Loucy (cell line): ENCODE data around the gene NUF2.

ENCODE experiments used
- H2AFZ ChIP-seq: fragments of 200-600 bp; sonication (generic); 2 replicates; pipeline ENCODE4 v1.6.0; 2016; ENCODE audit warnings: antibody characterized with exemption, mild to moderate bottlenecking, low read length, moderate library complexity
- H3F3A ChIP-seq: fragments of 200-600 bp; 2 replicates; pipeline ENCODE4 v1.6.0; 2016; ENCODE audit warnings: antibody characterized with exemption, low read depth, mild to moderate bottlenecking
- H3K27me3 ChIP-seq: fragments of 200-600 bp; sonication (generic); 2 replicates; pipeline ENCODE4 v1.6.1; 2014; ENCODE audit warnings: low read length, mild to moderate bottlenecking; ENCODE audit not compliant: insufficient read depth, poor library complexity, severe bottlenecking
- H3K36me3 ChIP-seq: fragments of 200-600 bp; sonication (generic); 2 replicates; pipeline ENCODE4 v1.6.1; 2016; ENCODE audit warnings: low read length; ENCODE audit not compliant: insufficient read depth
- H3K4me1 ChIP-seq: fragments of 200-600 bp; sonication (generic); 2 replicates; pipeline ENCODE4 v1.5.1; 2014; ENCODE audit warnings: low read length, mild to moderate bottlenecking; ENCODE audit not compliant: insufficient read depth, poor library complexity, severe bottlenecking
- H3K4me2 ChIP-seq: fragments of 200-600 bp; sonication (generic); 2 replicates; pipeline ENCODE4 v1.6.0; 2014; ENCODE audit warnings: antibody characterized with exemption, low read length, low read depth, mild to moderate bottlenecking; ENCODE audit not compliant: poor library complexity, severe bottlenecking
- H3K4me3 ChIP-seq: fragments of 200-600 bp; sonication (generic); 2 replicates; pipeline ENCODE4 v1.5.1; 2014; ENCODE audit warnings: low read length, mild to moderate bottlenecking, mixed read lengths; ENCODE audit not compliant: poor library complexity, severe bottlenecking
- H3K79me2 ChIP-seq: fragments of 200-600 bp; sonication (generic); 2 replicates; pipeline ENCODE4 v1.6.1; 2014; ENCODE audit warnings: low read length; ENCODE audit not compliant: insufficient read depth
- H3K9ac ChIP-seq: fragments of 200-600 bp; sonication (generic); 2 replicates; pipeline ENCODE4 v1.6.0; 2014; ENCODE audit warnings: mild to moderate bottlenecking, low read depth, low read length, moderate library complexity; ENCODE audit not compliant: poor library complexity, severe bottlenecking
- H3K9me2 ChIP-seq: fragments of 200-600 bp; sonication (generic); replicated peaks from 2 replicates; pipeline ENCODE4 v1.6.1; 2016; ENCODE audit warnings: low read depth, low read length, mixed read lengths
- H3K9me3 ChIP-seq: fragments of 200-600 bp; sonication (generic); 2 replicates; pipeline ENCODE4 v1.6.1; 2014; ENCODE audit warnings: mild to moderate bottlenecking, antibody characterized with exemption, low read length, low read depth; ENCODE audit not compliant: insufficient read depth
- H4K20me1 ChIP-seq: fragments of 200-600 bp; sonication (generic); 2 replicates; pipeline ENCODE4 v1.6.0; 2014; ENCODE audit warnings: antibody characterized with exemption, low read length, mild to moderate bottlenecking; ENCODE audit not compliant: insufficient read depth, poor library complexity, severe bottlenecking
- CTCF ChIP-seq: fragments of 200-600 bp; sonication (generic); conservative IDR thresholded peaks from 2 replicates; pipeline ENCODE4 v1.5.1; 2014; ENCODE audit warnings: mild to moderate bottlenecking, antibody characterized with exemption, low read length
- EZH2phosphoT487 ChIP-seq: fragments of 200-600 bp; IDR thresholded peaks from 2 replicates; pipeline ENCODE4 v1.6.1; 2018; ENCODE audit warnings: antibody characterized with exemption, mild to moderate bottlenecking, moderate library complexity, borderline replicate concordance

NUF2 gene

DNA sequence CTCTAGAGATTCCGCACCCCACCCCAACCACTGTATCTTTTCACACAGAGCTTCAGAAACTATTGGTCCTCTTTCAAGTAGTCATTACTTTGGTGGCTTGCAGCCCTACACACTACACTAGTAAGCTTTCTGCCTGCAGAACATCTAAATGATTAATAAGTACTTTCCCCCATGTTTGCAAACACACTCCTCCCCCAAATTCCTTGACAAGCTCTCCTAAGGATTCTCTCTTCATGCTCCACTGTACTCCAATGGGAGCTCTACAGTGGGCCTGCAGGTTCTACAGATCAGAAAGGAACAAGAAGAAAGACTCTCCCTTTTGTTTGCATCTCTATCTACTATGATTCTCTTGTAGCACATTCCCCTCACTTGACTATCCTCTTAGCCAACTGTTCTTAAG lies 16.3 kb upstream of the NUF2 start:
- no peaks in the 10 kb centered on the region for H3K4me1 ChIP-seq
- H3K9me2 ChIP-seq: no peaks in the 10 kb centered on the region
- H3K27me3 ChIP-seq: no peaks in the 10 kb centered on the region
- H2AFZ ChIP-seq: no peak overlapping the region
- H3K79me2 ChIP-seq: no peaks in the 10 kb centered on the region
- H3K4me2 ChIP-seq: no peak overlapping the region
- TF ChIP-seq CTCF: no peak
- no peak overlapping the region for H3K4me3 ChIP-seq
- H4K20me1 ChIP-seq: no peaks in the 10 kb centered on the region
- no peaks in the 10 kb centered on the region for H3K9me3 ChIP-seq
- no peaks in the 10 kb centered on the region for H3F3A ChIP-seq
- H3K9ac ChIP-seq: no peak overlapping the region
- H3K36me3 ChIP-seq: no peaks in the 10 kb centered on the region

GRCh38 chr1:163307479-163308171 lies 14.1 kb upstream of the NUF2 start:
- no peaks in the 10 kb centered on the region for H3K27me3 ChIP-seq
- H3K36me3 ChIP-seq: no peaks in the 10 kb centered on the region
- H3F3A ChIP-seq: no peaks in the 10 kb centered on the region
- H3K4me3 ChIP-seq: no peak overlapping the region
- H3K79me2 ChIP-seq: no peaks in the 10 kb centered on the region
- TF ChIP-seq CTCF: no peak
- no peak for TF ChIP-seq EZH2phosphoT487
- no peak overlapping the region for H2AFZ ChIP-seq
- no peaks in the 10 kb centered on the region for H3K9me2 ChIP-seq
- no peaks in the 10 kb centered on the region for H3K4me1 ChIP-seq
- no peak overlapping the region for H3K4me2 ChIP-seq
- no peak overlapping the region for H3K9ac ChIP-seq
- no peaks in the 10 kb centered on the region for H4K20me1 ChIP-seq
- H3K9me3 ChIP-seq: no peaks in the 10 kb centered on the region

- no peak for TF ChIP-seq EZH2phosphoT487
- TF ChIP-seq CTCF: no peak
- Histone ChIP-seq H3K4me1 (no peaks in the 10 kb centered on the region), H4K20me1 (no peaks in the 10 kb centered on the region), H3K79me2 (no peaks in the 10 kb centered on the region), H3K4me2 (no peak overlapping the region), H3K9me2 (no peaks in the 10 kb centered on the region), H2AFZ (no peak overlapping the region), H3K9ac (no peak overlapping the region), H3K9me3 (no peaks in the 10 kb centered on the region), H3K36me3 (no peaks in the 10 kb centered on the region), H3K4me3 (no peak overlapping the region), H3K27me3 (no peaks in the 10 kb centered on the region), H3F3A (no peaks in the 10 kb centered on the region)
These were observed 12.9 kb upstream of the NUF2 start for GRCh38 chr1:163308811-163309210.
